Liver (tissue), 9 donors: ENCODE results near the gene CSPG4. TPM values are rescaled to one million over a fixed set of nuclear protein-coding genes. Genes with fewer than 3 reads are reported as not detected.
"Not testable (repeated sequence)": the region's sequence is repeated elsewhere in the genome, so short reads cannot be mapped to it uniquely, and the experiment has no call there.

Experiments used
- DNase-seq: peaks from one replicate; pipeline ENCODE4 v3.0.0-alpha.2; 2017; ENCODE audit warnings: low spot score
- H3K27ac ChIP-seq, 2 donors: one replicate each; pipeline ENCODE4 v1.7.0; 2013; ENCODE audit warnings: inconsistent platforms in 2 of 2, low read length in 2 of 2, control low read depth in 1 of 2, low read depth in 1 of 2, mild to moderate bottlenecking in 1 of 2
- H3K27me3 ChIP-seq, 4 donors: one replicate each; pipeline versions ENCODE4 v1.6.1 to v1.7.0; 2013; ENCODE audit warnings: low read length in 3 of 4, inconsistent platforms in 1 of 4, mild to moderate bottlenecking in 1 of 4, moderate library complexity in 1 of 4; ENCODE audit not compliant: control insufficient read depth in 4 of 4, insufficient read depth in 4 of 4
- H3K36me3 ChIP-seq, 4 donors: one replicate each; pipeline versions ENCODE4 v1.6.1 to v1.7.0; 2013; ENCODE audit warnings: low read length in 3 of 4, mild to moderate bottlenecking in 3 of 4, low read depth in 1 of 4, moderate library complexity in 1 of 4; ENCODE audit not compliant: control insufficient read depth in 4 of 4, insufficient read depth in 3 of 4
- H3K4me1 ChIP-seq, 4 donors: one replicate each; pipeline versions ENCODE4 v1.6.1 to v1.7.0; 2013; ENCODE audit warnings: low read length in 3 of 4, mild to moderate bottlenecking in 3 of 4, moderate library complexity in 1 of 4; ENCODE audit not compliant: control insufficient read depth in 4 of 4, insufficient read depth in 4 of 4
- H3K4me3 ChIP-seq, 3 donors: one replicate each; pipeline versions ENCODE4 v1.6.1 to v1.7.0; 2013; ENCODE audit warnings: low read length in 3 of 3, control low read depth in 1 of 3, low read depth in 1 of 3, mild to moderate bottlenecking in 1 of 3
- H3K9ac ChIP-seq, 2 donors: one replicate each; pipeline ENCODE4 v1.7.0; 2013; ENCODE audit warnings: low read length in 2 of 2, mild to moderate bottlenecking in 2 of 2, moderate library complexity in 2 of 2, control low read depth in 1 of 2, low read depth in 1 of 2
- H3K9me3 ChIP-seq, 4 donors: one replicate each; pipeline versions ENCODE4 v1.6.1 to v1.7.0; 2013; ENCODE audit warnings: low read length in 3 of 4; ENCODE audit not compliant: control insufficient read depth in 4 of 4
- GABPA ChIP-seq, 2 donors: IDR thresholded peaks in 1 of 2; conservative IDR thresholded peaks in 1 of 2; 2 replicates each; pipeline ENCODE4 v1.6.1; 2016; ENCODE audit warnings: antibody characterized with exemption in 2 of 2, mild to moderate bottlenecking in 1 of 2, moderate library complexity in 1 of 2
- RAD21 ChIP-seq, 2 donors: IDR thresholded peaks; 2 replicates each; pipeline ENCODE4 v1.6.1; 2016; ENCODE audit warnings: antibody characterized with exemption in 2 of 2, mild to moderate bottlenecking in 2 of 2
- RXRA ChIP-seq, 2 donors: IDR thresholded peaks; 2 replicates each; pipeline ENCODE4 v1.6.1; 2017 to 2018; ENCODE audit warnings: antibody characterized with exemption in 2 of 2, mild to moderate bottlenecking in 1 of 2
- TAF1 ChIP-seq: conservative IDR thresholded peaks from 2 replicates; pipeline ENCODE4 v1.6.1; 2016; ENCODE audit warnings: antibody characterized with exemption, mild to moderate bottlenecking
- YY1 ChIP-seq: IDR thresholded peaks from 2 replicates; pipeline ENCODE4 v1.6.1; 2016; ENCODE audit warnings: antibody characterized with exemption, mild to moderate bottlenecking
- WGBS: extraction: QIAGEN DNeasy Blood & Tissue Kit; methylation state at CpG from one replicate; pipeline ENCODE4 v1.1.7; 2013; 5-methylcytosine and 5-hydroxymethylcytosine counted together
- polyA plus RNA-seq, 2 donors: library from polyadenylated mRNA; stranded (reverse) in 1 of 2; unstranded in 1 of 2; fragments of 200-250 nt in 1 of 2; fragments of >200 nt in 1 of 2; fragmentation: Nextera tagmentation in 1 of 2; extraction: Ambion mirVana in 1 of 2; gene quantifications; one replicate each; pipeline versions ENCODE4 v1.2.1 to v1.2.3, GENCODE V29; 2013 to 2015
- total RNA-seq, 2 donors: library from RNA; depleted of rRNA; stranded (reverse); fragments of >200 nt; gene quantifications; one replicate each; pipeline ENCODE4 v1.2.3, GENCODE V29; 2014
- TF ChIP-seq, protein P1 (sequence below): IDR thresholded peaks from 2 replicates; pipeline ENCODE4 v1.6.1; 2016; ENCODE audit warnings: antibody characterized with exemption
- TF ChIP-seq, protein P2 (sequence below): IDR thresholded peaks from 2 replicates; pipeline ENCODE4 v1.6.1; 2016; ENCODE audit warnings: antibody characterized with exemption
- donor health status: healthy.
- donor health status: healthy.
- donor health status: healthy.
- donor health status: healthy.
- donor health status: healthy.

Gene CSPG4
- total and polyA plus RNA-seq, 4 donors = 0.07 to 1.5 (median 0.76) TPM

GRCh38 chr15:75738014-75738646 lies 25.5 kb upstream of the CSPG4 start:
- peaks cover 2 to 12% (median 8%) of the 10 kb centered on the region in 4 donors for H3K4me1 ChIP-seq
- no peaks in the 10 kb centered on the region for H3K36me3 ChIP-seq
- DNase-seq = no peak
- WGBS = 7% methylated on average over 47 of the region's 47 CpGs
- TF ChIP-seq, protein P1, sequence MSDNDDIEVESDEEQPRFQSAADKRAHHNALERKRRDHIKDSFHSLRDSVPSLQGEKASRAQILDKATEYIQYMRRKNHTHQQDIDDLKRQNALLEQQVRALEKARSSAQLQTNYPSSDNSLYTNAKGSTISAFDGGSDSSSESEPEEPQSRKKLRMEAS = no peak
- TF ChIP-seq RAD21 (IDR thresholded peaks at IDR 0.05) (no peak), RXRA (IDR thresholded peaks at IDR 0.05) (peak in 1 of 2 donors; percentile 14), TAF1 (no peak), GABPA (IDR thresholded peaks at IDR 0.05 in 1 of 2, conservative IDR thresholded peaks at IDR 0.05 in 1 of 2) (no peak)
- TF ChIP-seq, protein P2, sequence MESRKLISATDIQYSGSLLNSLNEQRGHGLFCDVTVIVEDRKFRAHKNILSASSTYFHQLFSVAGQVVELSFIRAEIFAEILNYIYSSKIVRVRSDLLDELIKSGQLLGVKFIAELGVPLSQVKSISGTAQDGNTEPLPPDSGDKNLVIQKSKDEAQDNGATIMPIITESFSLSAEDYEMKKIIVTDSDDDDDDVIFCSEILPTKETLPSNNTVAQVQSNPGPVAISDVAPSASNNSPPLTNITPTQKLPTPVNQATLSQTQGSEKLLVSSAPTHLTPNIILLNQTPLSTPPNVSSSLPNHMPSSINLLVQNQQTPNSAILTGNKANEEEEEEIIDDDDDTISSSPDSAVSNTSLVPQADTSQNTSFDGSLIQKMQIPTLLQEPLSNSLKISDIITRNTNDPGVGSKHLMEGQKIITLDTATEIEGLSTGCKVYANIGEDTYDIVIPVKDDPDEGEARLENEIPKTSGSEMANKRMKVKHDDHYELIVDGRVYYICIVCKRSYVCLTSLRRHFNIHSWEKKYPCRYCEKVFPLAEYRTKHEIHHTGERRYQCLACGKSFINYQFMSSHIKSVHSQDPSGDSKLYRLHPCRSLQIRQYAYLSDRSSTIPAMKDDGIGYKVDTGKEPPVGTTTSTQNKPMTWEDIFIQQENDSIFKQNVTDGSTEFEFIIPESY = no peak
- H3K27me3 ChIP-seq = no peaks in the 10 kb centered on the region
- peak overlapping the region; percentile 5 to 64 (median 61) for H3K4me3 ChIP-seq
- H3K9ac ChIP-seq = no peak overlapping the region
- no peak overlapping the region for H3K27ac ChIP-seq
- no peaks in the 10 kb centered on the region for H3K9me3 ChIP-seq

GRCh38 chr15:75737116-75738013 lies 24.7 kb upstream of the CSPG4 start:
- not testable (repeated sequence) for H3K9ac ChIP-seq, DNase-seq, H3K27me3 ChIP-seq, H3K9me3 ChIP-seq, H3K36me3 ChIP-seq, H3K27ac ChIP-seq
- WGBS = 82% methylated on average over 14 of the region's 14 CpGs
- Histone ChIP-seq H3K4me1 (peaks cover 2 to 15% (median 8%) of the 10 kb centered on the region in 4 donors), H3K4me3 (peak overlapping the region in 1 of 3 donors; percentile 61)

DNA sequence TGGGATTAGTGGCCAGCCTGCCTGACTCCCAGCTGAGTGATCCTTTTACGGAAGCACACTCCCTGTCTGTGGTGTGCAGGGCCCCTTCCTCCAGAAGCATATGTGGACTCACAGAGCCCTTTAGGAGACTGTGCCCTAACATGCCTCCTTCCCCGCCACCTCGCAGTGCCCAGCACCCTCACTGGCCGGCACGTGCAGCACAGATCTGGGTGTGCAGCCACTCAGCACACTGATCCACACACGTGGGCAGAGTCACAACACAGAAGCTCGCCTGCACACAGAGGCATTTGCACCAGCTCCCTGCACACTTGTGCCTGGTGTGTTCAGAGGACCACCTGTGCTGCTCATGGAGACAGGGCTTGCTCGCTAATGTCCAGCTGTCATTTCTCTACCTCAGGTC lies 23.6 kb upstream of the CSPG4 start:
- Histone ChIP-seq H3K36me3 (no peaks in the 10 kb centered on the region), H3K9ac (no peak overlapping the region), H3K4me3 (no peak overlapping the region), H3K27ac (no peak overlapping the region), H3K4me1 (peaks cover 2 to 15% (median 8%) of the 10 kb centered on the region in 4 donors), H3K27me3 (no peaks in the 10 kb centered on the region), H3K9me3 (no peaks in the 10 kb centered on the region)
- DNase-seq = no peak
- 96% methylated on average over 8 of the region's 8 CpGs for WGBS
- no peak for TF ChIP-seq YY1

GRCh38 chr15:75734861-75735760 lies 22.5 kb upstream of the CSPG4 start:
- not testable (repeated sequence) for H3K9ac ChIP-seq, H3K4me3 ChIP-seq, H3K9me3 ChIP-seq, H3K27me3 ChIP-seq, DNase-seq, H3K27ac ChIP-seq, H3K36me3 ChIP-seq
- WGBS = 92% methylated on average over 27 of the region's 27 CpGs
- peaks cover 2 to 15% (median 8%) of the 10 kb centered on the region in 4 donors for H3K4me1 ChIP-seq
